HCT116 (cell line): ENCODE measurements around the gene CDK14. TPM values are rescaled to one million over a fixed set of nuclear protein-coding genes. Genes with fewer than 3 reads are reported as not detected.

Source experiments
- ATAC-seq: fragments of 200-7000 bp; cut with Tn5 transposase; 2 replicates; pipeline ENCODE4 v1.9.1; 2020; ENCODE audit warnings: mild to moderate bottlenecking, moderate library complexity
- BruUV-seq: library from RNA; stranded (reverse); fragments of 400-500 nt; replicated peaks from 2 replicates; lab custom pipeline; 2021; lab: Mats Ljungman, UMichigan
- CTCF ChIA-PET: fragments of 300-600 bp; sonication (Branson Sonifier 250); formaldehyde crosslinking; loops from one replicate; lab custom pipeline; 2021; ENCODE audit warnings: antibody characterized with exemption; lab: Charles Lee
- POLR2A ChIA-PET: fragments of 300-600, 350-600 bp; sonication (Branson Sonifier 250); formaldehyde crosslinking; loops from one replicate; lab custom pipeline; 2021; ENCODE audit warnings: antibody characterized with exemption; lab: Charles Lee
- RAD21 ChIA-PET, 2 experiments: fragments of 300-600 bp; sonication (Branson Sonifier 250); formaldehyde crosslinking; loops; one replicate each; lab custom pipeline; 2023; ENCODE audit warnings: low total read pairs in 2 of 2; ENCODE audit not compliant: uncharacterized antibody in 2 of 2, unreplicated experiment in 2 of 2, low non-redundant PET in 1 of 2; lab: Charles Lee
- DNase-seq: peaks from one replicate; pipeline ENCODE4 v3.0.0-alpha.2; 2010; ENCODE audit warnings: low read depth, low spot score
- H2AFZ ChIP-seq: fragments of 200-600 bp; shearing (Covaris generic), sonication (generic); 2 replicates; pipeline ENCODE4 v1.6.1; 2017; ENCODE audit warnings: low read depth, mixed run types, mixed read lengths, antibody characterized with exemption, low read length; ENCODE audit not compliant: poor library complexity, severe bottlenecking
- H3K27ac ChIP-seq: 2 replicates; pipeline ENCODE4 v1.5.1; 2012; ENCODE audit warnings: low read depth, low read length
- H3K27me3 ChIP-seq: fragments of 200-600 bp; sonication (generic); 2 replicates; pipeline ENCODE4 v1.6.1; 2016; ENCODE audit warnings: mixed run types, low read length, mixed read lengths; ENCODE audit not compliant: insufficient read depth
- H3K36me3 ChIP-seq, 2 experiments: fragments of 200-500 bp in 1 of 2; fragments of 200-600 bp in 1 of 2; sonication (Bioruptor generic) in 1 of 2; sonication (generic) in 1 of 2; 2 replicates each; pipeline versions ENCODE4 v1.5.1 to v1.6.1; 2014 to 2016; ENCODE audit warnings: low read length in 2 of 2, inconsistent platforms in 1 of 2, mixed read lengths in 1 of 2, mixed run types in 1 of 2; ENCODE audit not compliant: insufficient read depth in 2 of 2, control insufficient read depth in 1 of 2
- H3K4me1 ChIP-seq, 2 experiments: fragments of 200-600 bp in 1 of 2; sonication (generic) in 1 of 2; 2 replicates each; pipeline versions ENCODE4 v1.5.1 to v1.6.1; 2012 to 2017; ENCODE audit warnings: low read length in 2 of 2, inconsistent platforms in 1 of 2, mild to moderate bottlenecking in 1 of 2, mixed read lengths in 1 of 2, mixed run types in 1 of 2, moderate library complexity in 1 of 2; ENCODE audit not compliant: insufficient read depth in 2 of 2, control insufficient read depth in 1 of 2
- H3K4me2 ChIP-seq: fragments of 200-600 bp; sonication (generic); 2 replicates; pipeline ENCODE4 v1.6.1; 2017; ENCODE audit warnings: mixed run types, low read length, mixed read lengths
- H3K4me3 ChIP-seq, 2 experiments: fragments of 200-600 bp in 1 of 2; sonication (generic) in 1 of 2; replicated peaks in 1 of 2; 2 replicates each; pipeline ENCODE4 v1.5.1; 2011 to 2016; ENCODE audit warnings: low read length in 2 of 2, control low read depth in 1 of 2, low read depth in 1 of 2, mild to moderate bottlenecking in 1 of 2, mixed read lengths in 1 of 2, mixed run types in 1 of 2
- H3K79me2 ChIP-seq: fragments of 200-600 bp; sonication (generic); 2 replicates; pipeline ENCODE4 v1.6.1; 2017; ENCODE audit warnings: mild to moderate bottlenecking, mixed run types, low read length, moderate library complexity, mixed read lengths; ENCODE audit not compliant: insufficient read depth
- H3K9ac ChIP-seq: fragments of 200-600 bp; sonication (generic); 2 replicates; pipeline ENCODE4 v1.6.1; 2016; ENCODE audit warnings: low read length, mixed read lengths
- H3K9me2 ChIP-seq: fragments of 200-600 bp; sonication (generic), shearing (Covaris generic); 2 replicates; pipeline ENCODE4 v1.6.1; 2017; ENCODE audit warnings: mixed run types, mild to moderate bottlenecking, moderate library complexity; ENCODE audit not compliant: insufficient read depth
- H3K9me3 ChIP-seq, 2 experiments: fragments of 200-500 bp in 1 of 2; fragments of 200-600 bp in 1 of 2; sonication (Bioruptor generic) in 1 of 2; sonication (generic) in 1 of 2; 2 replicates each; pipeline ENCODE4 v1.6.1; 2014 to 2017; ENCODE audit warnings: low read length in 2 of 2, mixed read lengths in 2 of 2, inconsistent platforms in 1 of 2, low read depth in 1 of 2, mild to moderate bottlenecking in 1 of 2, mixed run types in 1 of 2, moderate library complexity in 1 of 2; ENCODE audit not compliant: control insufficient read depth in 1 of 2, insufficient read depth in 1 of 2
- H4K20me1 ChIP-seq: fragments of 200-600 bp; sonication (generic), shearing (Covaris generic); 2 replicates; pipeline ENCODE4 v1.6.1; 2017; ENCODE audit warnings: mixed run types, mild to moderate bottlenecking, moderate library complexity; ENCODE audit not compliant: insufficient read depth
- ATF3 ChIP-seq: IDR thresholded peaks from 2 replicates; pipeline ENCODE4 v1.6.1; 2012
- CBX3 ChIP-seq: IDR thresholded peaks from 2 replicates; pipeline ENCODE4 v1.6.1; 2012; ENCODE audit warnings: low read depth
- CTCF ChIP-seq, 3 experiments: fragments of 200-600 bp in 1 of 3; sonication (generic) in 1 of 3; IDR thresholded peaks in 2 of 3; conservative IDR thresholded peaks in 1 of 3; 2 replicates each; pipeline ENCODE4 v1.5.1; 2012 to 2017; ENCODE audit warnings: low read depth in 2 of 3, low read length in 2 of 3, antibody characterized with exemption in 1 of 3, borderline replicate concordance in 1 of 3, control low read depth in 1 of 3, mild to moderate bottlenecking in 1 of 3, mixed read lengths in 1 of 3, mixed run types in 1 of 3, moderate library complexity in 1 of 3; ENCODE audit not compliant: insufficient read depth in 1 of 3
- POLR2AphosphoS5 ChIP-seq: IDR thresholded peaks from 2 replicates; pipeline ENCODE4 v1.6.1; 2011; ENCODE audit warnings: mild to moderate bottlenecking, low read depth, low read length, moderate library complexity
- RAD21 ChIP-seq: IDR thresholded peaks from 2 replicates; pipeline ENCODE4 v1.6.1; 2012; ENCODE audit warnings: low read depth, mild to moderate bottlenecking
- SIN3A ChIP-seq: IDR thresholded peaks from 2 replicates; pipeline ENCODE4 v1.6.1; 2012; ENCODE audit warnings: low read depth
- SRF ChIP-seq: IDR thresholded peaks from 2 replicates; pipeline ENCODE4 v1.6.1; 2012; ENCODE audit warnings: low read depth
- ZFX ChIP-seq: fragments of 450-650 bp; IDR thresholded peaks from 2 replicates; pipeline ENCODE4 v1.6.1; 2017
- intact Hi-C: fragments of 100-400 bp; cut with micrococcal nuclease; formaldehyde crosslinking; loops from 2 replicates; pipeline ENCODE4 v1.10.0; 2022
- total RNA-seq: library from RNA; stranded (reverse); gene quantifications from one replicate; pipeline ENCODE4 v1.2.1, GENCODE V29; 2021; ENCODE audit not compliant: unreplicated experiment

Gene CDK14
- total RNA-seq, 1 experiment from 2014 or later, result 10.2 TPM

GRCh38 chr7:91079487-91079886 is 483.4 kb downstream of the CDK14 start (continued):
- no peak for TF ChIP-seq ATF3
- no peak for TF ChIP-seq POLR2AphosphoS5
- no peak for TF ChIP-seq CTCF (IDR thresholded peaks at IDR 0.05 in 2 of 3, conservative IDR thresholded peaks at IDR 0.05 in 1 of 3; ENCODE audit: borderline replicate concordance in 1 of 3, insufficient read depth in 1 of 3, low read depth in 2 of 3, low read length in 2 of 3)
- TF ChIP-seq RAD21, result no peak
- no peak for TF ChIP-seq CBX3
- no peak for TF ChIP-seq ZFX
- TF ChIP-seq SRF, result no peak

GRCh38 chr7:91080351-91080750 is 484.2 kb downstream of the CDK14 start:
- ChIA-PET CTCF (no interaction called here), RAD21 (no interaction called here), POLR2A (no interaction called here)
- no peak overlapping the region for H3K4me2 ChIP-seq
- H3K9me3 ChIP-seq, result no peaks in the 10 kb centered on the region
- no peaks in the 10 kb centered on the region for H3K36me3 ChIP-seq
- no peaks in the 10 kb centered on the region for H3K27me3 ChIP-seq
- DNase-seq, result no peak
- ATAC-seq, result no peak
- no peak overlapping the region for H3K9ac ChIP-seq
- H3K79me2 ChIP-seq, result no peaks in the 10 kb centered on the region
- intact Hi-C loops, result loop anchor here (10.0 kb wide), 1 partner anchor 1364 kb away; the partner anchor contains the start of gene GATAD1
- no peaks in the 10 kb centered on the region for H3K4me1 ChIP-seq
- no peak overlapping the region for H3K27ac ChIP-seq
- no peaks in the 10 kb centered on the region for H3K9me2 ChIP-seq
- H3K4me3 ChIP-seq, result no peak overlapping the region
- no peak overlapping the region for H2AFZ ChIP-seq
- TF ChIP-seq ZFX (no peak), SIN3A (no peak)
- BruUV-seq, result no TSS peak
- no peaks in the 10 kb centered on the region for H4K20me1 ChIP-seq
